ENCODE data around the gene CWC27.

- TF ChIP-seq CTCF (IDR thresholded peaks at IDR 0.05): no peak
- no peak for TF ChIP-seq POLR2A (IDR thresholded peaks at IDR 0.05)
Measured at GRCh38 chr5:64759960-64760660, 8.6 kb upstream of the CWC27 start.

Measured in stomach (tissue), 4 donors.